Measurements from ENCODE around the gene USP38. TPM values are rescaled to one million over a fixed set of nuclear protein-coding genes. Genes with fewer than 3 reads are reported as not detected.
"Not testable (repeated sequence)": the region's sequence is repeated elsewhere in the genome, so short reads cannot be mapped to it uniquely, and the experiment has no call there.

The USP38 gene
- total and polyA plus RNA-seq, 2 donors (not counting 3 experiments of a cell fraction or from before 2014, with no cell fraction given), result 7.5 to 17.0 TPM

GRCh38 chr4:143234153-143234552, 49.4 kb downstream of the USP38 start:
- Histone ChIP-seq H3K27me3 (ENCODE audit: control insufficient read depth in 2 of 2, insufficient read depth in 2 of 2, low read length in 2 of 2) (no peaks in the 10 kb centered on the region), H2AFZ (ENCODE audit: low read depth, low read length) (no peak overlapping the region), H3K9me1 (replicated peaks; ENCODE audit: control insufficient read depth, extremely low read depth, insufficient read depth, low read length) (no peaks in the 10 kb centered on the region), H3K9ac (replicated peaks; ENCODE audit: extremely low read depth, insufficient read depth, low read length) (no peak overlapping the region), H3K9me3 (replicated peaks; ENCODE audit: control insufficient read depth, insufficient read depth, low read length) (no peaks in the 10 kb centered on the region), H3K27ac (ENCODE audit: insufficient read depth, low read depth, low read length) (no peak overlapping the region), H3K36me3 (ENCODE audit: control insufficient read depth in 2 of 2, extremely low read depth in 1 of 2, insufficient read depth in 2 of 2, low read length in 2 of 2) (no peaks in the 10 kb centered on the region), H3K79me2 (ENCODE audit: control insufficient read depth, insufficient read depth, low read length) (no peaks in the 10 kb centered on the region), H3K4me3 (replicated peaks in 1 of 3; ENCODE audit: insufficient read depth in 1 of 3, low read depth in 1 of 3, low read length in 3 of 3) (no peak overlapping the region), H3K4me1 (ENCODE audit: control insufficient read depth, extremely low read depth, insufficient read depth, low read length) (no peaks in the 10 kb centered on the region), H3K4me2 (ENCODE audit: insufficient read depth, low read length) (no peak overlapping the region), H4K20me1 (replicated peaks; ENCODE audit: control insufficient read depth, extremely low read depth, insufficient read depth, low read length) (no peaks in the 10 kb centered on the region)
- POLR2A ChIA-PET, result no interaction called here
- dilution Hi-C loops (cut with MboI; ENCODE audit: extremely low pct_ligation_motif_present, low sequenced_read_pairs), result no loop called here
- no peak for DNase-seq (ENCODE audit: low read depth, low spot score)
- TF ChIP-seq POLR2A (IDR thresholded peaks at IDR 0.05; ENCODE audit: low read depth, low read length), result no peak
- no peak for TF ChIP-seq FOS (IDR thresholded peaks at IDR 0.05; ENCODE audit: borderline replicate concordance, insufficient read depth, low read length)
- no peak for TF ChIP-seq GATA2 (IDR thresholded peaks at IDR 0.05; ENCODE audit: insufficient read depth, insufficient read length, low read depth, low read length)
- TF ChIP-seq MYC (IDR thresholded peaks at IDR 0.05; ENCODE audit: low read depth, low read length), result no peak
- BruUV-seq (replicated peaks), result no TSS peak
- no peak for FAIRE-seq
- intact Hi-C loops (cut with micrococcal nuclease), result no loop called here
- CTCF ChIA-PET, result no interaction called here

GRCh38 chr4:143237195-143237594, 52.5 kb downstream of the USP38 start:
- POLR2A ChIA-PET; H3K4me1 ChIP-seq (ENCODE audit: control insufficient read depth, extremely low read depth, insufficient read depth, low read length); FAIRE-seq; intact Hi-C loops (cut with micrococcal nuclease); BruUV-seq (replicated peaks); H3K27me3 ChIP-seq (ENCODE audit: control insufficient read depth in 2 of 2, insufficient read depth in 2 of 2, low read length in 2 of 2); H3K4me3 ChIP-seq (replicated peaks in 1 of 3; ENCODE audit: insufficient read depth in 1 of 3, low read depth in 1 of 3, low read length in 3 of 3); H3K36me3 ChIP-seq (ENCODE audit: control insufficient read depth in 2 of 2, extremely low read depth in 1 of 2, insufficient read depth in 2 of 2, low read length in 2 of 2); dilution Hi-C loops (cut with MboI; ENCODE audit: extremely low pct_ligation_motif_present, low sequenced_read_pairs); H3K27ac ChIP-seq (ENCODE audit: insufficient read depth, low read depth, low read length); H2AFZ ChIP-seq (ENCODE audit: low read depth, low read length); H3K9ac ChIP-seq (replicated peaks; ENCODE audit: extremely low read depth, insufficient read depth, low read length); DNase-seq (ENCODE audit: low read depth, low spot score); H3K4me2 ChIP-seq (ENCODE audit: insufficient read depth, low read length); H3K79me2 ChIP-seq (ENCODE audit: control insufficient read depth, insufficient read depth, low read length); H3K9me3 ChIP-seq (replicated peaks; ENCODE audit: control insufficient read depth, insufficient read depth, low read length); H4K20me1 ChIP-seq (replicated peaks; ENCODE audit: control insufficient read depth, extremely low read depth, insufficient read depth, low read length); H3K9me1 ChIP-seq (replicated peaks; ENCODE audit: control insufficient read depth, extremely low read depth, insufficient read depth, low read length); CTCF ChIA-PET: not testable (repeated sequence)
